Muscle layer of colon (tissue), 2 donors: ENCODE measurements around the gene RYR3.

Source experiments
- H3K27ac ChIP-seq: one replicate; pipeline ENCODE4 v1.7.0; 2013; ENCODE audit warnings: low read depth, mild to moderate bottlenecking, low read length, moderate library complexity
- H3K27me3 ChIP-seq, 2 donors: one replicate each; pipeline ENCODE4 v1.7.0; 2013; ENCODE audit warnings: low read length in 2 of 2, mild to moderate bottlenecking in 2 of 2; ENCODE audit not compliant: insufficient read depth in 2 of 2, control insufficient read depth in 1 of 2
- H3K36me3 ChIP-seq: one replicate; pipeline ENCODE4 v1.7.0; 2013; ENCODE audit warnings: mild to moderate bottlenecking, low read length; ENCODE audit not compliant: insufficient read depth
- H3K4me1 ChIP-seq: one replicate; pipeline ENCODE4 v1.7.0; 2013; ENCODE audit warnings: mild to moderate bottlenecking, low read length; ENCODE audit not compliant: insufficient read depth
- H3K4me3 ChIP-seq, 2 donors: one replicate each; pipeline ENCODE4 v1.7.0; 2013; ENCODE audit warnings: low read length in 2 of 2, low read depth in 1 of 2, mild to moderate bottlenecking in 1 of 2, moderate library complexity in 1 of 2
- H3K9ac ChIP-seq: one replicate; pipeline ENCODE4 v1.7.0; 2013; ENCODE audit warnings: low read length
- H3K9me3 ChIP-seq: one replicate; pipeline ENCODE4 v1.7.0; 2013; ENCODE audit warnings: mild to moderate bottlenecking, low read length
- donor health status: abdominal sarcoma.
- donor health status: Adenocarcinoma of cecum.

RYR3 gene

DNA sequence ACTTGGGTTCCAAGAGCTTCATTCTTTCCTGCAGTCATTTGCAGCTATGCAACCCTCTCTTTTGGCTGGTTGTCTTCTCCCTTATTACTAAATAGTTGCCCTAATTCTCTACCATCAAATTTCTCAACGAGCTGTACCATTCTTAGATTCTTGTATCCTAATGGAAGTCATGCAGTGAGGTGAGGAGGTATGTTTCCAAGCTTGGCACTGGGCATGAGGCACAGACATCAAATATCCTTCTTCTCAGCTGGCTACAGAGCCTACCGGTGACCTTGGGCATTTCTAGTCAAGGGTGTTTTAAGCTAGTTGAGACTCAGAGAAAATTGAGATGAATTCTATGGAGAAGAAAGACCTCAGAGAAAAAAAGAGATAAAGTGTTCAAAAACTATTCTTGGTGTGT, 166.1 kb downstream of the RYR3 start:
- Histone ChIP-seq H3K27ac (no peak overlapping the region), H3K27me3 (no peaks in the 10 kb centered on the region), H3K9ac (no peak overlapping the region), H3K36me3 (no peaks in the 10 kb centered on the region), H3K4me1 (no peaks in the 10 kb centered on the region), H3K9me3 (no peaks in the 10 kb centered on the region), H3K4me3 (no peak overlapping the region)

GRCh38 chr15:33489335-33489734, 178.6 kb downstream of the RYR3 start:
- no peaks in the 10 kb centered on the region for H3K27me3 ChIP-seq
- no peak overlapping the region for H3K27ac ChIP-seq
- no peak overlapping the region for H3K9ac ChIP-seq
- no peaks in the 10 kb centered on the region for H3K9me3 ChIP-seq
- H3K4me3 ChIP-seq: no peak overlapping the region
- H3K4me1 ChIP-seq: no peaks in the 10 kb centered on the region
- no peaks in the 10 kb centered on the region for H3K36me3 ChIP-seq

GRCh38 chr15:33490703-33491102, 179.9 kb downstream of the RYR3 start:
- H3K9me3 ChIP-seq: no peaks in the 10 kb centered on the region
- no peak overlapping the region for H3K9ac ChIP-seq
- no peak overlapping the region for H3K27ac ChIP-seq
- H3K27me3 ChIP-seq: no peaks in the 10 kb centered on the region
- no peaks in the 10 kb centered on the region for H3K36me3 ChIP-seq
- no peaks in the 10 kb centered on the region for H3K4me1 ChIP-seq
- no peak overlapping the region for H3K4me3 ChIP-seq

DNA sequence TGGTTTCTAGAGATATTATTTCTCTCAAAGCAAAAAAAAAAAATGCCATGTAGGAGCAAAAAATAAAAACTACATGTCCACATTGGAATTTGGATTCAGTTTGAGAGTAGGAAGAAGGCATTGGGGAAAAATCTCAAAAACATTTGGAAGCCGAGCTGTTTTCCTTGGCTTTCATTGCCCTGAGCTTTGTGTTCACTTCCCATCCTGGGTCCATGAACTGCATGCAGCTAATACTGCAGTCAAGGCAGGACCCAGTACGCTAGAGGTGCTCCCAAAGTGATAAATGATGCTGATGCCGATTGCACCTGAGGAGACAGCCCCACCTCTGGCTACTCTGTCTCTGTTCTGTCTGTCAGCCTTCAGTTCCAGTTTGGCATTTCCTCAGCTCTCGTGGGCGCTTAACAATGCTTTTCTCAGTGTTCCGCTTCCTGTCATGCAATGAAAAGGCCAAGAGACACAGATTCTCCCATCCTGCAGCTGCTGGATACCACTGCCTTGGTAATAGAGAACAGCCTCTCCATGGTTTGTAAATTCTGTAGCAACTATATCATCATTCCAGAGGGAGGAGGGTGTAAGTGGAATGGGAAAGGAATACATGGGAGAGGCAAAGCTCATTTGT, 181.8 kb downstream of the RYR3 start:
- H3K27me3 ChIP-seq: no peaks in the 10 kb centered on the region
- H3K9ac ChIP-seq: no peak overlapping the region
- no peaks in the 10 kb centered on the region for H3K4me1 ChIP-seq
- no peak overlapping the region for H3K27ac ChIP-seq
- no peaks in the 10 kb centered on the region for H3K9me3 ChIP-seq
- H3K4me3 ChIP-seq: no peak overlapping the region
- H3K36me3 ChIP-seq: no peaks in the 10 kb centered on the region

DNA sequence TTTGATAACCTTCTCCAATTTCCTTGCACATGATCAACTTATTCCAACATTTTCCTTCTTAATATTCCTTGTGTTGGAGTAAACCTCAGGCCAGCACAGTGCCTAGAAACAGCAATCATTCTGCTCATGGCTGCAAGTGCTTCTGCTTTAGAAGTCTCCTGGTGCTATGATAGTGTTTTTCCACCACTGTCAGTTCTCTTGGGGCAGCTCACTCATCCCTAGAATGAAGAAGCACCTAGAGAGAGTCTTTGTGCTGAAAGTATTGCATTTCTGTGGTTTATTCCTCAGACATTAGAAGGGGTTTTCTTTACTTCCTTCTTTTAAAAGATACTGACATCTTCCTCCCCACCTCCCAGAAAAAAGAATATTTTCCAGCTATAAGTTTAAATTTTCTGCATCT, 183.5 kb downstream of the RYR3 start:
- Histone ChIP-seq H3K9ac (no peak overlapping the region), H3K27ac (no peak overlapping the region)

GRCh38 chr15:33500432-33501195, 189.8 kb downstream of the RYR3 start:
- no peaks in the 10 kb centered on the region for H3K9me3 ChIP-seq
- no peak overlapping the region for H3K27ac ChIP-seq
- H3K9ac ChIP-seq: no peak overlapping the region
- no peaks in the 10 kb centered on the region for H3K27me3 ChIP-seq
- no peaks in the 10 kb centered on the region for H3K36me3 ChIP-seq
- H3K4me3 ChIP-seq: no peak overlapping the region
- no peaks in the 10 kb centered on the region for H3K4me1 ChIP-seq

More for the DNA sequence above, 183.5 kb downstream of the RYR3 start:
- Histone ChIP-seq H3K4me1 (no peaks in the 10 kb centered on the region), H3K27me3 (no peaks in the 10 kb centered on the region), H3K36me3 (no peaks in the 10 kb centered on the region), H3K4me3 (no peak overlapping the region), H3K9me3 (no peaks in the 10 kb centered on the region)

GRCh38 chr15:33503681-33504080, 192.9 kb downstream of the RYR3 start:
- Histone ChIP-seq H3K27ac (no peak overlapping the region), H3K9me3 (no peaks in the 10 kb centered on the region), H3K4me3 (no peak overlapping the region), H3K36me3 (no peaks in the 10 kb centered on the region), H3K9ac (no peak overlapping the region), H3K27me3 (no peaks in the 10 kb centered on the region), H3K4me1 (no peaks in the 10 kb centered on the region)

- no peaks in the 10 kb centered on the region for H3K9me3 ChIP-seq
- no peaks in the 10 kb centered on the region for H3K36me3 ChIP-seq
- no peaks in the 10 kb centered on the region for H3K27me3 ChIP-seq
- no peak overlapping the region for H3K4me3 ChIP-seq
- no peak overlapping the region for H3K27ac ChIP-seq
- no peaks in the 10 kb centered on the region for H3K4me1 ChIP-seq
- H3K9ac ChIP-seq: no peak overlapping the region
Observed at GRCh38 chr15:33506781-33507296, 196.1 kb downstream of the RYR3 start.

GRCh38 chr15:33508703-33509102, 197.9 kb downstream of the RYR3 start:
- no peaks in the 10 kb centered on the region for H3K36me3 ChIP-seq
- H3K27me3 ChIP-seq: no peaks in the 10 kb centered on the region
- H3K4me3 ChIP-seq: no peak overlapping the region
- H3K9me3 ChIP-seq: no peaks in the 10 kb centered on the region
- no peak overlapping the region for H3K27ac ChIP-seq
- H3K9ac ChIP-seq: no peak overlapping the region
- H3K4me1 ChIP-seq: no peaks in the 10 kb centered on the region

GRCh38 chr15:33515121-33515520, 204.4 kb downstream of the RYR3 start:
- Histone ChIP-seq H3K27ac (no peak overlapping the region), H3K36me3 (no peaks in the 10 kb centered on the region), H3K27me3 (no peaks in the 10 kb centered on the region), H3K9ac (no peak overlapping the region), H3K4me1 (no peaks in the 10 kb centered on the region), H3K4me3 (no peak overlapping the region), H3K9me3 (no peaks in the 10 kb centered on the region)

DNA sequence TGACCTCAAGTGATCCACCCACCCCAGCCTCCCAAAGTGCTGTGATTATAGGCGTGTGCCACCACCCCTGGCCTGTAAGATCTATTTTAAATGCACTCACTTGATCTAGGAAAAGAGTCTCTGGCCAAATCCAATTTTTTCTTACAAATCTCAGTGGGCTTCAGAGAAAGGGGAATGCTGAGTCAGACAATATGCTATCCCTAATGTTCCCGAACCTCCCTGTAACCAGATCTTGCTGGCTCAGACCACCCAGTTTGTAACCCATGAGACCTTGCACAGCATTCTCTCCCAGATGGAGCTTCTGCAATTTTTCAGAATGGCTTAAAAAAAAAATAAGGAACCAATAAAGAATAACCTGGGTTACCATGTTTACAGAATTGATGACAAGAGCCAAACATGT, 205.8 kb downstream of the RYR3 start:
- Histone ChIP-seq H3K27me3 (no peaks in the 10 kb centered on the region), H3K4me1 (no peaks in the 10 kb centered on the region), H3K36me3 (no peaks in the 10 kb centered on the region), H3K9me3 (no peaks in the 10 kb centered on the region), H3K27ac (no peak overlapping the region), H3K9ac (no peak overlapping the region), H3K4me3 (no peak overlapping the region)

DNA sequence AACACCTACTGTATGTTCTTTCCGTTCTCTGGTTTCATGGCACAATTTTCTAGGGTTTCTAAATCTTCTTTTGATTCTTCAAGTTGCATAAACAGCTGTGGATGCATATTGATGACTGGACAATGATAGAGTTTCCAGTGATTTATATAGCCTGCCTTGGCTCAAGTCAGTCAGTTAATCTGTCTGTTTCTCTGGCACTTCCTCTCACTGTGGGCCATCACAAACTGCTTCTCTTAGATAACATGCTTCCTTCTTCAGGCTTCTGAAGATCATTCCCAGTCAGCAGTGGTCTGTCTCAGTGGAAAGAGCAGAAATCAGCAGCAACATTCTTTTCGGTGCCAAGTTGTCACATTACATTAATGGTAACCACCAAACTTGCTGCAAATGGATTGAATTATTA, 207.2 kb downstream of the RYR3 start:
- no peak overlapping the region for H3K27ac ChIP-seq
- no peak overlapping the region for H3K9ac ChIP-seq
- no peaks in the 10 kb centered on the region for H3K9me3 ChIP-seq
- no peaks in the 10 kb centered on the region for H3K4me1 ChIP-seq
- no peak overlapping the region for H3K4me3 ChIP-seq
- no peaks in the 10 kb centered on the region for H3K36me3 ChIP-seq
- H3K27me3 ChIP-seq: no peaks in the 10 kb centered on the region
